RWPE2 (cell line): ENCODE measurements around the gene VWF.
"Not testable (repeated sequence)": the region's sequence is repeated elsewhere in the genome, so short reads cannot be mapped to it uniquely, and the experiment has no call there.

Experiments
- ATAC-seq: fragments of 200-7000 bp; cut with Tn5 transposase; 3 replicates; pipeline ENCODE4 v1.9.1; 2021; ENCODE audit warnings: low read depth
- DNase-seq: peaks from one replicate; pipeline ENCODE4 v3.0.0-alpha.2; 2020; ENCODE audit warnings: low spot score
- H3K27ac ChIP-seq: fragments of 450-650 bp; 2 replicates; pipeline ENCODE4 v1.5.1; 2017; ENCODE audit warnings: mild to moderate bottlenecking; ENCODE audit not compliant: poor library complexity, severe bottlenecking
- H3K27me3 ChIP-seq: fragments of 250-450 bp; sonication (Bioruptor Pico); 2 replicates; pipeline ENCODE4 v1.5.1; 2021; ENCODE audit warnings: mild to moderate bottlenecking, moderate library complexity; ENCODE audit not compliant: insufficient read depth, poor library complexity, severe bottlenecking
- H3K36me3 ChIP-seq: fragments of 250-450 bp; sonication (Bioruptor Pico); 2 replicates; pipeline ENCODE4 v1.5.1; 2020; ENCODE audit warnings: low read depth, mild to moderate bottlenecking, moderate library complexity
- H3K4me1 ChIP-seq: fragments of 250-450 bp; sonication (Bioruptor Pico); 2 replicates; pipeline ENCODE4 v1.5.1; 2021; ENCODE audit warnings: mild to moderate bottlenecking, moderate library complexity; ENCODE audit not compliant: insufficient read depth, poor library complexity, severe bottlenecking
- H3K4me3 ChIP-seq: fragments of 250-450 bp; sonication (Bioruptor Pico); 2 replicates; pipeline ENCODE4 v1.5.1; 2021; ENCODE audit warnings: mild to moderate bottlenecking, moderate library complexity; ENCODE audit not compliant: severe bottlenecking
- H3K9me3 ChIP-seq: fragments of 250-450 bp; sonication (Bioruptor Pico); 2 replicates; pipeline ENCODE4 v1.5.1; 2021; ENCODE audit warnings: mild to moderate bottlenecking, moderate library complexity; ENCODE audit not compliant: severe bottlenecking
- TF ChIP-seq, protein P1 (sequence below): fragments of 450-650 bp; IDR thresholded peaks from one replicate; pipeline ENCODE4 v1.5.1; 2017; ENCODE audit warnings: mild to moderate bottlenecking, moderate library complexity; ENCODE audit not compliant: poor library complexity, severe bottlenecking

VWF gene

DNA sequence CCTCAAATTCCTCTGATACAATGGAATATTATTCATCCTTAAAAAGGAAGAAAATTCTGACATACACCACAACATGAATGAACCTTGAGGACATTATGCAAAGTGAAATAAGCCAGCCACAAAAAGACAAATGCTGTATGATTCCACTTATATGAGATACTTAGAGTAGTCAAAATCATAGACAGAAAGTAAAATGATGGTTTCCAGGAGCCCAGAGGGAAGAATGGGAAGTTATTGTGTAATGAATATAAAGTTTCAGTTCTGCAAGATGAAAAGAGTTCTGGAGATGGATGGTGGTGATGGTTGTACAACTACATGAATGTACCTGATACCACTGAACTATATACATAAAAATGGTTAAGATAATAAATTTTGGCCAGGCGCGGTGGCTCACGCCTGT lies 18.3 kb downstream of the VWF start:
- Histone ChIP-seq H3K4me1 (no peaks in the 10 kb centered on the region), H3K9me3 (no peaks in the 10 kb centered on the region), H3K27me3 (no peaks in the 10 kb centered on the region), H3K27ac (no peak overlapping the region), H3K4me3 (no peak overlapping the region), H3K36me3 (peaks cover 3% of the 10 kb centered on the region; the same call in 1 of the 2 replicates)
- TF ChIP-seq, protein P1, sequence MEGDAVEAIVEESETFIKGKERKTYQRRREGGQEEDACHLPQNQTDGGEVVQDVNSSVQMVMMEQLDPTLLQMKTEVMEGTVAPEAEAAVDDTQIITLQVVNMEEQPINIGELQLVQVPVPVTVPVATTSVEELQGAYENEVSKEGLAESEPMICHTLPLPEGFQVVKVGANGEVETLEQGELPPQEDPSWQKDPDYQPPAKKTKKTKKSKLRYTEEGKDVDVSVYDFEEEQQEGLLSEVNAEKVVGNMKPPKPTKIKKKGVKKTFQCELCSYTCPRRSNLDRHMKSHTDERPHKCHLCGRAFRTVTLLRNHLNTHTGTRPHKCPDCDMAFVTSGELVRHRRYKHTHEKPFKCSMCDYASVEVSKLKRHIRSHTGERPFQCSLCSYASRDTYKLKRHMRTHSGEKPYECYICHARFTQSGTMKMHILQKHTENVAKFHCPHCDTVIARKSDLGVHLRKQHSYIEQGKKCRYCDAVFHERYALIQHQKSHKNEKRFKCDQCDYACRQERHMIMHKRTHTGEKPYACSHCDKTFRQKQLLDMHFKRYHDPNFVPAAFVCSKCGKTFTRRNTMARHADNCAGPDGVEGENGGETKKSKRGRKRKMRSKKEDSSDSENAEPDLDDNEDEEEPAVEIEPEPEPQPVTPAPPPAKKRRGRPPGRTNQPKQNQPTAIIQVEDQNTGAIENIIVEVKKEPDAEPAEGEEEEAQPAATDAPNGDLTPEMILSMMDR = no peak
- DNase-seq = no peak
- ATAC-seq = no peak

DNA sequence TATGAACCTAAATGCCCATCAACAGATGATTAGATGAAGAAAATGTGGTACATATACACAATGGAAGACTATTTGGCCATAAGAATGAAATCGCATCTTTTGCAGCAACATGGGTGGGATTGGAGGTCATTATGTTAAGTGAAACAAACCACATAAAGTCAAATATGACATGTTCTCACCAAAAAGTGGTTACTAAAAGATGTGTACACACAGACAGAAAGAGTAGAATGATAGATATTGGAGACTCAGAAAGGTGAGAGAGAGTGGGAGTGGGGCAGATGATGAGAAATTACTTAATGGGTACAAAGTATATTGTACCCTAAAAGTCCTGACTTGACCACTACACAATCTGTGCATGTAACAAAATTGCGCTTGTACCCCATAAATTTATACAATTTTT lies 19.6 kb downstream of the VWF start:
- DNase-seq (no peak), ATAC-seq (no peak)
- H3K9me3 ChIP-seq = no peaks in the 10 kb centered on the region
- TF ChIP-seq, protein P1 = no peak
- H3K27me3 ChIP-seq = no peaks in the 10 kb centered on the region
- H3K4me1 ChIP-seq = no peaks in the 10 kb centered on the region
- H3K36me3 ChIP-seq = peaks cover 3% of the 10 kb centered on the region; the same call in 1 of the 2 replicates
- no peak overlapping the region for H3K4me3 ChIP-seq
- H3K27ac ChIP-seq = no peak overlapping the region

DNA sequence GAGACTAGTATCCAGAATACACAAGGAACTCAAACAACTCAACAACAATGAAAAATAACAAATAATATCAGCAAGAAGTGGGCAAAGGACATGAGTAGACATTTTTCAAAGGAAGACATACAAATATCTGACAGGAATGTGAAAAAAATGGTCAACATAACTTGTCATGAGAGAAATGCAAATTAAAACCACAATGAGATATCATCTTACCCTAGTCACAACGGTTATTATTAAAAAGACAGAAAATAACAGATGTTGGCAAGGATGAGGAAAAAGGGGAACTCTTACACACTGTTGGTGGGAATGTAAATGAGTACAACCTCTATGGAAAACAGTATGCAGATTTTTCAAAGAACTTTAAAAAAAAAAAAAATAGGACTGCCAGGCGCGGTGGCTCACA lies 20.4 kb downstream of the VWF start:
- ATAC-seq (no peak), DNase-seq (no peak)
- H3K27ac ChIP-seq = no peak overlapping the region
- TF ChIP-seq, protein P1 = no peak
- H3K9me3 ChIP-seq = no peaks in the 10 kb centered on the region
- H3K27me3 ChIP-seq = no peaks in the 10 kb centered on the region
- no peak overlapping the region for H3K4me3 ChIP-seq
- H3K4me1 ChIP-seq = no peaks in the 10 kb centered on the region
- H3K36me3 ChIP-seq = peaks cover 3% of the 10 kb centered on the region; the same call in 1 of the 2 replicates

DNA sequence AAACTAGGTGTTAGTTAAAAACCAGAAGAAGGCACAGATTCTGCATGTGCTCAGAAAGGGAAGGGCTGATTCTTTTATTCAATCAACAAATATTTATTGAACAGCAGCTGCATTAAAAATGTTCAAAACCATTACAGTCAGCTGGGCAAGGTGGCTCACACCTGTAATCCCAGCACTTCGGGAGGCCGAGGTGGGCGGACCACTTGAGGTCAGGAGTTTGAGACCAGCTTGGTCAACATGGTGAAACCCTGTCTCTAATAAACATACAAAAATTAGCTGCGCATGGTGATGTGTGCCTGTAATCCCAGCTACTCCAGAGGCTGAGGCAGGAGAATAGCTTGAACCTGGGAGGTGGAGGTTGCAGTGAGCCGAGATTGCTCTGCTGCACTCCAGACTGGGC lies 22.4 kb downstream of the VWF start:
- not testable (repeated sequence) for ATAC-seq

DNA sequence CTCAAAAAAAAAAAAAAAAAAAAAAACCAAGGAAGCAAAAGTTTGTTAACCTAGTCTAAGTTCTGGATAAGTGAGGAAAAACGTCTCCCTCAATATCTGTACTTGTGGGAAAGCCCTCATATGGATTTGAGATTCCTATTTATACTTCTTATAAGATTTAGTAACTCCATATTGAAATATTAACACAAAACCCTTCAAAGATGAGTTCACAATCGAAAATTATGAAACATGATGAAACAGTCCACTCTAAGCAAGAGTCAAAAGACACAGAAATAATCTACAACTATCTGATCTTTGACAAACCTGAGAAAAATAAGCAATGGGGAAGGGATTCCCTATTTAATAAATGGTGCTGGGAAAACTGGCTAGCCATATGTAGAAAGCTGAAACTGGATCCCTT lies 25.2 kb downstream of the VWF start:
- TF ChIP-seq, protein P1 = no peak
- peaks cover 3% of the 10 kb centered on the region; the same call in 1 of the 2 replicates for H3K36me3 ChIP-seq
- ATAC-seq (no peak), DNase-seq (no peak)
- H3K4me3 ChIP-seq = no peak overlapping the region
- H3K9me3 ChIP-seq = no peaks in the 10 kb centered on the region
- no peaks in the 10 kb centered on the region for H3K27me3 ChIP-seq
- H3K27ac ChIP-seq = no peak overlapping the region
- peaks cover 8% of the 10 kb centered on the region for H3K4me1 ChIP-seq

More for the DNA sequence above, 22.4 kb downstream of the VWF start:
- DNase-seq, H3K4me3 ChIP-seq, H3K4me1 ChIP-seq, H3K9me3 ChIP-seq, H3K36me3 ChIP-seq, H3K27me3 ChIP-seq, H3K27ac ChIP-seq: not testable (repeated sequence)
